Prostate gland (tissue), 2 donors: ENCODE data around the gene DCP1A. TPM values are rescaled to one million over a fixed set of nuclear protein-coding genes. Genes with fewer than 3 reads are reported as not detected.

Experiments used
- DNase-seq: peaks from one replicate; pipeline ENCODE4 v3.0.0-alpha.2; 2019; ENCODE audit warnings: low spot score
- H3K27ac ChIP-seq, 2 donors: fragments of 200-600 bp; sonication (generic); 2 replicates each; pipeline ENCODE4 v1.5.1; 2017 to 2019
- H3K27me3 ChIP-seq: fragments of 200-600 bp; sonication (generic); replicated peaks from 2 replicates; pipeline ENCODE4 v1.5.1; 2019; ENCODE audit not compliant: insufficient read depth
- H3K36me3 ChIP-seq, 2 donors: fragments of 200-600 bp; sonication (generic); 1 replicate in 1 of 2; 2 replicates in 1 of 2; pipeline versions ENCODE4 v1.5.1 to v1.8.1; 2017 to 2019
- H3K4me1 ChIP-seq: fragments of 200-600 bp; sonication (generic); replicated peaks from 2 replicates; pipeline ENCODE4 v1.5.1; 2019
- H3K4me3 ChIP-seq, 2 donors: fragments of 200-600 bp; sonication (generic); 2 replicates each; pipeline ENCODE4 v1.5.1; 2017 to 2019
- H3K9me3 ChIP-seq: fragments of 200-600 bp; sonication (generic); 2 replicates; pipeline ENCODE4 v1.5.1; 2017
- CTCF ChIP-seq, 4 experiments: fragments of 200-600 bp in 2 of 4; fragments of 450-650 bp in 2 of 4; sonication (generic) in 2 of 4; IDR thresholded peaks; 1 replicate in 3 of 4; 2 replicates in 1 of 4; pipeline ENCODE4 v1.5.1; 2016 to 2019; ENCODE audit warnings: antibody characterized with exemption in 4 of 4, mild to moderate bottlenecking in 2 of 4, moderate library complexity in 2 of 4
- POLR2A ChIP-seq: fragments of 450-650 bp; IDR thresholded peaks from one replicate; pipeline ENCODE4 v1.6.1; 2016; ENCODE audit warnings: antibody characterized with exemption, mild to moderate bottlenecking
- POLR2AphosphoS5 ChIP-seq: sonication (generic); formaldehyde crosslinking; IDR thresholded peaks from one replicate; pipeline ENCODE4 v1.6.1; 2017; ENCODE audit warnings: antibody characterized with exemption
- WGBS: methylation state at CpG from one replicate; pipeline ENCODE4 v1.1.5; 2018; 5-methylcytosine and 5-hydroxymethylcytosine counted together
- intact Hi-C: fragments of 100-400 bp; cut with DNase I; formaldehyde crosslinking; loops from one replicate; pipeline ENCODE4 v1.14.2; 2022
- total RNA-seq, 2 donors: library from RNA; depleted of rRNA; stranded (reverse); fragments of >200 nt; gene quantifications; one replicate each; pipeline ENCODE4 v1.1.0, GENCODE V29; 2016

Gene DCP1A
- total RNA-seq, 2 donors from 2014 or later: 13.0 to 33.0 TPM

- intact Hi-C loops: no loop called here
- WGBS: 82% methylated on average over 28 of the region's 28 CpGs
- peaks cover 13% of the 10 kb centered on the region for H3K4me1 ChIP-seq
These were observed 106.1 kb downstream of the DCP1A start for GRCh38 chr3:53240989-53241972.

GRCh38 chr3:53239800-53240199 lies 107.5 kb downstream of the DCP1A start:
- intact Hi-C loops: no loop called here
- TF ChIP-seq POLR2AphosphoS5 (no peak), CTCF (IDR thresholded peaks at IDR 0.05) (no peak), POLR2A (no peak)
- no peak for DNase-seq
- H3K27ac ChIP-seq: no peak overlapping the region
- peaks cover 4 to 15% of the 10 kb centered on the region in 2 donors for H3K36me3 ChIP-seq
- H3K9me3 ChIP-seq: no peaks in the 10 kb centered on the region
- no peaks in the 10 kb centered on the region for H3K27me3 ChIP-seq
- WGBS: 83% methylated on average over 5 of the region's 5 CpGs
- H3K4me3 ChIP-seq: no peak overlapping the region
- peaks cover 16% of the 10 kb centered on the region for H3K4me1 ChIP-seq

More at GRCh38 chr3:53240989-53241972, 106.1 kb downstream of the DCP1A start:
- Histone ChIP-seq H3K36me3 (peaks cover 4 to 13% of the 10 kb centered on the region in 2 donors), H3K9me3 (no peaks in the 10 kb centered on the region), H3K27me3 (no peaks in the 10 kb centered on the region), H3K4me3 (no peak overlapping the region), H3K27ac (no peak overlapping the region)
- no peak for DNase-seq
- TF ChIP-seq POLR2AphosphoS5: no peak
- TF ChIP-seq POLR2A: no peak
- TF ChIP-seq CTCF (IDR thresholded peaks at IDR 0.05): no peak

GRCh38 chr3:53238886-53239285 lies 108.5 kb downstream of the DCP1A start:
- H3K27ac ChIP-seq: peak overlapping the region; percentile 1 to 23
- 87% methylated on average over 4 of the region's 4 CpGs for WGBS
- H3K36me3 ChIP-seq: peaks cover 4 to 24% of the 10 kb centered on the region in 2 donors
- peaks cover 16% of the 10 kb centered on the region for H3K4me1 ChIP-seq
- intact Hi-C loops: no loop called here
- no peak for DNase-seq
- H3K27me3 ChIP-seq: no peaks in the 10 kb centered on the region
- no peak overlapping the region for H3K4me3 ChIP-seq
- TF ChIP-seq POLR2A (no peak), POLR2AphosphoS5 (no peak), CTCF (IDR thresholded peaks at IDR 0.05) (no peak)
- H3K9me3 ChIP-seq: no peaks in the 10 kb centered on the region

- no peak overlapping the region for H3K4me3 ChIP-seq
- H3K36me3 ChIP-seq: peaks cover 4 to 31% of the 10 kb centered on the region in 2 donors
- H3K4me1 ChIP-seq: peaks cover 16% of the 10 kb centered on the region
- H3K27ac ChIP-seq: peak overlapping the region; percentile 1 to 23
- DNase-seq: peak; percentile 40
- H3K27me3 ChIP-seq: no peaks in the 10 kb centered on the region
- no peak for TF ChIP-seq CTCF (IDR thresholded peaks at IDR 0.05)
- no peak for TF ChIP-seq POLR2A
- TF ChIP-seq POLR2AphosphoS5: peak; percentile 76
- intact Hi-C loops: no loop called here
- 85% methylated on average over 6 of the region's 6 CpGs for WGBS
- H3K9me3 ChIP-seq: no peaks in the 10 kb centered on the region
These were observed 109.1 kb downstream of the DCP1A start for GRCh38 chr3:53238051-53238850.
